ENCODE measurements around the gene CAMK4.

The CAMK4 gene

GRCh38 chr5:111411301-111411700, 187.1 kb downstream of the CAMK4 start:
- no peak overlapping the region for H3K4me3 ChIP-seq (ENCODE audit: low read depth, low read length)
- TF ChIP-seq, protein P1, sequence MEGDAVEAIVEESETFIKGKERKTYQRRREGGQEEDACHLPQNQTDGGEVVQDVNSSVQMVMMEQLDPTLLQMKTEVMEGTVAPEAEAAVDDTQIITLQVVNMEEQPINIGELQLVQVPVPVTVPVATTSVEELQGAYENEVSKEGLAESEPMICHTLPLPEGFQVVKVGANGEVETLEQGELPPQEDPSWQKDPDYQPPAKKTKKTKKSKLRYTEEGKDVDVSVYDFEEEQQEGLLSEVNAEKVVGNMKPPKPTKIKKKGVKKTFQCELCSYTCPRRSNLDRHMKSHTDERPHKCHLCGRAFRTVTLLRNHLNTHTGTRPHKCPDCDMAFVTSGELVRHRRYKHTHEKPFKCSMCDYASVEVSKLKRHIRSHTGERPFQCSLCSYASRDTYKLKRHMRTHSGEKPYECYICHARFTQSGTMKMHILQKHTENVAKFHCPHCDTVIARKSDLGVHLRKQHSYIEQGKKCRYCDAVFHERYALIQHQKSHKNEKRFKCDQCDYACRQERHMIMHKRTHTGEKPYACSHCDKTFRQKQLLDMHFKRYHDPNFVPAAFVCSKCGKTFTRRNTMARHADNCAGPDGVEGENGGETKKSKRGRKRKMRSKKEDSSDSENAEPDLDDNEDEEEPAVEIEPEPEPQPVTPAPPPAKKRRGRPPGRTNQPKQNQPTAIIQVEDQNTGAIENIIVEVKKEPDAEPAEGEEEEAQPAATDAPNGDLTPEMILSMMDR (IDR thresholded peaks at IDR 0.05; ENCODE audit: borderline replicate concordance, insufficient read depth, low read depth, low read length): no peak

- TF ChIP-seq, protein P1 (IDR thresholded peaks at IDR 0.05; ENCODE audit: borderline replicate concordance, insufficient read depth, low read depth, low read length): no peak
Measured at GRCh38 chr5:111412593-111412992, 188.4 kb downstream of the CAMK4 start.

GRCh38 chr5:111415053-111415452, 190.9 kb downstream of the CAMK4 start:
- TF ChIP-seq, protein P1 (IDR thresholded peaks at IDR 0.05; ENCODE audit: borderline replicate concordance, insufficient read depth, low read depth, low read length): no peak
- no peak overlapping the region for H3K4me3 ChIP-seq (ENCODE audit: low read depth, low read length)

More at GRCh38 chr5:111412593-111412992, 188.4 kb downstream of the CAMK4 start:
- H3K4me3 ChIP-seq (ENCODE audit: low read depth, low read length): no peak overlapping the region

- H3K4me3 ChIP-seq (ENCODE audit: low read depth, low read length): no peak overlapping the region
- TF ChIP-seq, protein P1 (IDR thresholded peaks at IDR 0.05; ENCODE audit: borderline replicate concordance, insufficient read depth, low read depth, low read length): no peak
Measured at GRCh38 chr5:111422245-111422644, 198.1 kb downstream of the CAMK4 start.

GRCh38 chr5:111422747-111423720, 198.8 kb downstream of the CAMK4 start:
- TF ChIP-seq, protein P1 (IDR thresholded peaks at IDR 0.05; ENCODE audit: borderline replicate concordance, insufficient read depth, low read depth, low read length): no peak

DNA sequence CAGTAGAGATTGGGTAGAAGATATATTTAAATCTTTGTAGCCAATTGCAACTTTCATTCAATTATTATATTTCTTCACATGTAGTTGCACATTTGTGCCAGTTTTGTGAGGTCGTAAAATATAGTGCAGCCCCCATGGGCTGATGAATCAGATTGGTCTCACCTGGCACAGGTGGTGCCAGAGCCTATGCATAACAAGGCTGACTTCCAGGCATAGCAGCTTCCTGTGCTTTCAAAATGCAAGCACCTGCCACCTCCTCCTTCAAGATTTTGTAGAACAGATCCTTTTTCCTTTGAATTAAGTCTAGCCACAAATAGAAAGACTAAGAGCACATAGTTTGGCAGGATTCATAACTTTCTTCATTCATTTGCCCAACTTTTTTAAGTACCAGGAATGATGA, 201.0 kb downstream of the CAMK4 start:
- TF ChIP-seq, protein P1 (IDR thresholded peaks at IDR 0.05; ENCODE audit: borderline replicate concordance, insufficient read depth, low read depth, low read length): no peak

More at GRCh38 chr5:111422747-111423720, 198.8 kb downstream of the CAMK4 start:
- no peak overlapping the region for H3K4me3 ChIP-seq (ENCODE audit: low read depth, low read length)

DNA sequence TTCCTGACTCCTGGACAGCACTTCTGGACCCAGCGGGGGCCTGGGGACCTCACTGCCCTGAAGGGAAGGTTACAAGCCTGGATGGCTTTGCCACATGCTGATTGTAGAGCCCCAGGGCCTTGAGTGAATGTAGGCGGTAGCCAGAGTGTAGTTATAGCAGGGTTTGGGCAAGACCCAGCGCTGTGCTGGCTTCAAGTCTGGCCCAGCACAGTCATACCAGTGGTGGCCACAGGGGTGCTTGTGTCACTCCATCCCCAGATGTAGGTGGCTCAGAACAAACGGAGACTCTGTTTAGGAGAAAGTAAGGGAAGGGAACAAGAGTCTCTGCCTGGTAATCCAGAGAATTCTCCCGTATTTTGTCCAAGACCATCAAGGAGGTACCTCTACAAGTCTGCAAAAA, 203.6 kb downstream of the CAMK4 start:
- H3K4me3 ChIP-seq (ENCODE audit: low read depth, low read length): no peak overlapping the region
- TF ChIP-seq, protein P1 (IDR thresholded peaks at IDR 0.05; ENCODE audit: borderline replicate concordance, insufficient read depth, low read depth, low read length): no peak

More for the DNA sequence above, 201.0 kb downstream of the CAMK4 start:
- no peak overlapping the region for H3K4me3 ChIP-seq (ENCODE audit: low read depth, low read length)

Data from GM12875 (cell line).